ENCODE measurements around the gene SP140L. TPM values are rescaled to one million over a fixed set of nuclear protein-coding genes. Genes with fewer than 3 reads are reported as not detected.
A peak's percentile ranks its signal among the peaks of the same experiment; 100 is the strongest.
"Not testable (repeated sequence)": the region's sequence is repeated elsewhere in the genome, so short reads cannot be mapped to it uniquely, and the experiment has no call there.

The SP140L gene
- total and polyA plus RNA-seq, 4 experiments from 2014 or later: 24.1 to 102 (median 67.9) TPM

GRCh38 chr2:230299618-230300017 lies 27.4 kb upstream of the SP140L start:
- peaks cover 23% of the 10 kb centered on the region for H3K36me3 ChIP-seq (ENCODE audit: insufficient read depth, low read length)
- peaks cover 76 to 79% of the 10 kb centered on the region in 2 donors for H3K36me3 Mint-ChIP-seq
- intact Hi-C loops (cut with micrococcal nuclease): no loop called here
- H3K4me1 Mint-ChIP-seq: peaks cover 0 to 3% (median under 1%) of the 10 kb centered on the region in 4 donors
- peaks cover 0 to 5% of the 10 kb centered on the region in 2 donors for H3K9me3 ChIP-seq (ENCODE audit: control insufficient read depth in 1 of 2, low read length in 2 of 2)
- no peak overlapping the region for H3K27ac ChIP-seq (ENCODE audit: low read depth, low read length)
- no peak overlapping the region for H3K4me3 ChIP-seq (ENCODE audit: low read length in 2 of 2)
- no peaks in the 10 kb centered on the region for H3K4me1 ChIP-seq (ENCODE audit: insufficient read depth, low read length)
- CTCF ChIA-PET (ENCODE audit: partially characterized antibody): no interaction called here
- no peaks in the 10 kb centered on the region for H3K27me3 Mint-ChIP-seq
- H3K27ac Mint-ChIP-seq: peak overlapping the region in 1 of 7 donors; percentile 42
- no peaks in the 10 kb centered on the region for H3K27me3 ChIP-seq (ENCODE audit: insufficient read depth, low read length)
- H3K9me3 Mint-ChIP-seq: peaks cover 0 to 17% (median 9%) of the 10 kb centered on the region in 8 donors
- H3K4me3 Mint-ChIP-seq: no peak overlapping the region
- POLR2A ChIA-PET (ENCODE audit: partially characterized antibody): no interaction called here
- DNase-seq: no peak

GRCh38 chr2:230305416-230306275 lies 21.3 kb upstream of the SP140L start:
- no peak for DNase-seq
- intact Hi-C loops (cut with micrococcal nuclease): no loop called here
- Mint-ChIP-seq H3K4me1 (peaks cover 0 to 8% (median 3%) of the 10 kb centered on the region in 4 donors), H3K9me3 (peaks cover 0 to 13% (median 2%) of the 10 kb centered on the region in 8 donors), H3K36me3 (peaks cover 36 to 52% of the 10 kb centered on the region in 2 donors), H3K27me3 (no peaks in the 10 kb centered on the region), H3K4me3 (no peak overlapping the region), H3K27ac (no peak overlapping the region)
- Histone ChIP-seq H3K27me3 (ENCODE audit: insufficient read depth, low read length) (no peaks in the 10 kb centered on the region), H3K4me3 (ENCODE audit: low read length in 2 of 2) (no peak overlapping the region), H3K4me1 (ENCODE audit: insufficient read depth, low read length) (no peaks in the 10 kb centered on the region), H3K36me3 (ENCODE audit: insufficient read depth, low read length) (peaks cover 4% of the 10 kb centered on the region), H3K9me3 (ENCODE audit: control insufficient read depth in 1 of 2, low read length in 2 of 2) (no peaks in the 10 kb centered on the region), H3K27ac (ENCODE audit: low read depth, low read length) (no peak overlapping the region)
- ChIA-PET CTCF (ENCODE audit: partially characterized antibody) (no interaction called here), POLR2A (ENCODE audit: partially characterized antibody) (interaction anchor here (1.3 to 1.5 kb wide), 2 partner anchors 8 to 13 kb away, joined by 3 to 7 read pairs; no protein-coding TSS in a partner anchor)

- Mint-ChIP-seq H3K9me3 (peaks cover 0 to 13% (median 2%) of the 10 kb centered on the region in 8 donors), H3K4me1 (peaks cover 0 to 8% (median 3%) of the 10 kb centered on the region in 4 donors), H3K27ac (no peak overlapping the region), H3K4me3 (no peak overlapping the region), H3K36me3 (peaks cover 30 to 49% of the 10 kb centered on the region in 2 donors), H3K27me3 (no peaks in the 10 kb centered on the region)
- H3K36me3 ChIP-seq (ENCODE audit: insufficient read depth, low read length): peaks cover 4% of the 10 kb centered on the region
- no peak overlapping the region for H3K27ac ChIP-seq (ENCODE audit: low read depth, low read length)
- POLR2A ChIA-PET (ENCODE audit: partially characterized antibody): interaction anchor here (1.3 to 1.5 kb wide), 2 partner anchors 9 to 12 kb away, joined by 3 to 7 read pairs; no protein-coding TSS in a partner anchor
- no peaks in the 10 kb centered on the region for H3K27me3 ChIP-seq (ENCODE audit: insufficient read depth, low read length)
- H3K4me1 ChIP-seq (ENCODE audit: insufficient read depth, low read length): no peaks in the 10 kb centered on the region
- CTCF ChIA-PET (ENCODE audit: partially characterized antibody): interaction anchor here (1.2 kb wide), 1 partner anchor 9 kb away, joined by 4 read pairs; no protein-coding TSS in a partner anchor
- no peaks in the 10 kb centered on the region for H3K9me3 ChIP-seq (ENCODE audit: control insufficient read depth in 1 of 2, low read length in 2 of 2)
- no peak for DNase-seq
- H3K4me3 ChIP-seq (ENCODE audit: low read length in 2 of 2): no peak overlapping the region
- intact Hi-C loops (cut with micrococcal nuclease): no loop called here
These were observed 20.5 kb upstream of the SP140L start for GRCh38 chr2:230306474-230306873.

- no peaks in the 10 kb centered on the region for H3K27me3 ChIP-seq (ENCODE audit: insufficient read depth, low read length)
- Mint-ChIP-seq H3K4me3 (no peak overlapping the region), H3K4me1 (peaks cover 0 to 6% (median 3%) of the 10 kb centered on the region in 4 donors), H3K27ac (no peak overlapping the region), H3K27me3 (no peaks in the 10 kb centered on the region), H3K9me3 (peaks cover 0 to 13% (median 2%) of the 10 kb centered on the region in 8 donors), H3K36me3 (peaks cover 35 to 58% of the 10 kb centered on the region in 2 donors)
- POLR2A ChIA-PET (ENCODE audit: partially characterized antibody): interaction anchor here (0.7 to 1.5 kb wide), 2 partner anchors 11 to 36 kb away, joined by 3 to 7 read pairs; no protein-coding TSS in a partner anchor
- intact Hi-C loops (cut with micrococcal nuclease): no loop called here
- no peak overlapping the region for H3K4me3 ChIP-seq (ENCODE audit: low read length in 2 of 2)
- CTCF ChIA-PET (ENCODE audit: partially characterized antibody): interaction anchor here (1.2 kb wide), 1 partner anchor 10 kb away, joined by 4 read pairs; no protein-coding TSS in a partner anchor
- no peak for DNase-seq
- no peak overlapping the region for H3K27ac ChIP-seq (ENCODE audit: low read depth, low read length)
- no peaks in the 10 kb centered on the region for H3K9me3 ChIP-seq (ENCODE audit: control insufficient read depth in 1 of 2, low read length in 2 of 2)
- peaks cover 4% of the 10 kb centered on the region for H3K36me3 ChIP-seq (ENCODE audit: insufficient read depth, low read length)
- H3K4me1 ChIP-seq (ENCODE audit: insufficient read depth, low read length): no peaks in the 10 kb centered on the region
These were observed 19.5 kb upstream of the SP140L start for GRCh38 chr2:230307485-230307884.

GRCh38 chr2:230308402-230309000 lies 18.5 kb upstream of the SP140L start:
- POLR2A ChIA-PET (ENCODE audit: partially characterized antibody): interaction anchor here (1.5 kb wide), 1 partner anchor 11 kb away, joined by 4 read pairs; no protein-coding TSS in a partner anchor
- Histone ChIP-seq H3K36me3 (ENCODE audit: insufficient read depth, low read length) (peaks cover 4% of the 10 kb centered on the region), H3K4me1 (ENCODE audit: insufficient read depth, low read length) (no peaks in the 10 kb centered on the region), H3K4me3 (ENCODE audit: low read length in 2 of 2) (no peak overlapping the region), H3K27me3 (ENCODE audit: insufficient read depth, low read length) (no peaks in the 10 kb centered on the region), H3K9me3 (ENCODE audit: control insufficient read depth in 1 of 2, low read length in 2 of 2) (no peaks in the 10 kb centered on the region), H3K27ac (ENCODE audit: low read depth, low read length) (no peak overlapping the region)
- intact Hi-C loops (cut with micrococcal nuclease): no loop called here
- Mint-ChIP-seq H3K9me3 (peaks cover 0 to 6% (median under 1%) of the 10 kb centered on the region in 8 donors), H3K27me3 (no peaks in the 10 kb centered on the region), H3K4me3 (no peak overlapping the region), H3K36me3 (peaks cover 39 to 62% of the 10 kb centered on the region in 2 donors), H3K4me1 (peaks cover under 1 to 6% (median 5%) of the 10 kb centered on the region in 4 donors), H3K27ac (no peak overlapping the region)
- CTCF ChIA-PET (ENCODE audit: partially characterized antibody): no interaction called here
- no peak for DNase-seq

- POLR2A ChIA-PET (ENCODE audit: partially characterized antibody); CTCF ChIA-PET (ENCODE audit: partially characterized antibody); DNase-seq; intact Hi-C loops (cut with micrococcal nuclease); H3K4me1 ChIP-seq (ENCODE audit: insufficient read depth, low read length); H3K9me3 ChIP-seq (ENCODE audit: control insufficient read depth in 1 of 2, low read length in 2 of 2); H3K27ac Mint-ChIP-seq; H3K9me3 Mint-ChIP-seq; H3K27me3 Mint-ChIP-seq; H3K27ac ChIP-seq (ENCODE audit: low read depth, low read length); H3K4me3 ChIP-seq (ENCODE audit: low read length in 2 of 2); H3K36me3 ChIP-seq (ENCODE audit: insufficient read depth, low read length); H3K27me3 ChIP-seq (ENCODE audit: insufficient read depth, low read length); H3K4me3 Mint-ChIP-seq: not testable (repeated sequence)
- Mint-ChIP-seq H3K36me3 (peaks cover 48 to 63% of the 10 kb centered on the region in 2 donors), H3K4me1 (peaks cover 10 to 22% (median 18%) of the 10 kb centered on the region in 4 donors)
These were observed 16.2 kb upstream of the SP140L start for GRCh38 chr2:230310792-230311191.

- H3K27me3 ChIP-seq (ENCODE audit: insufficient read depth, low read length); H3K36me3 ChIP-seq (ENCODE audit: insufficient read depth, low read length); CTCF ChIA-PET (ENCODE audit: partially characterized antibody); H3K4me3 Mint-ChIP-seq; H3K4me3 ChIP-seq (ENCODE audit: low read length in 2 of 2); intact Hi-C loops (cut with micrococcal nuclease); H3K27ac Mint-ChIP-seq; H3K9me3 Mint-ChIP-seq; H3K27me3 Mint-ChIP-seq; POLR2A ChIA-PET (ENCODE audit: partially characterized antibody); DNase-seq; H3K9me3 ChIP-seq (ENCODE audit: control insufficient read depth in 1 of 2, low read length in 2 of 2); H3K27ac ChIP-seq (ENCODE audit: low read depth, low read length): not testable (repeated sequence)
- peaks cover 15% of the 10 kb centered on the region for H3K4me1 ChIP-seq (ENCODE audit: insufficient read depth, low read length)
- Mint-ChIP-seq H3K36me3 (peaks cover 48 to 63% of the 10 kb centered on the region in 2 donors), H3K4me1 (peaks cover 17 to 31% (median 24%) of the 10 kb centered on the region in 4 donors)
These were observed 15.4 kb upstream of the SP140L start for GRCh38 chr2:230311634-230312033.
